Measurements from ENCODE around the gene TBC1D14. TPM values are rescaled to one million over a fixed set of nuclear protein-coding genes. Genes with fewer than 3 reads are reported as not detected.
A peak's percentile ranks its signal among the peaks of the same experiment; 100 is the strongest.

Gene TBC1D14
- total and polyA plus RNA-seq, 4 donors = 15.1 to 60.1 (median 46.4) TPM

DNA sequence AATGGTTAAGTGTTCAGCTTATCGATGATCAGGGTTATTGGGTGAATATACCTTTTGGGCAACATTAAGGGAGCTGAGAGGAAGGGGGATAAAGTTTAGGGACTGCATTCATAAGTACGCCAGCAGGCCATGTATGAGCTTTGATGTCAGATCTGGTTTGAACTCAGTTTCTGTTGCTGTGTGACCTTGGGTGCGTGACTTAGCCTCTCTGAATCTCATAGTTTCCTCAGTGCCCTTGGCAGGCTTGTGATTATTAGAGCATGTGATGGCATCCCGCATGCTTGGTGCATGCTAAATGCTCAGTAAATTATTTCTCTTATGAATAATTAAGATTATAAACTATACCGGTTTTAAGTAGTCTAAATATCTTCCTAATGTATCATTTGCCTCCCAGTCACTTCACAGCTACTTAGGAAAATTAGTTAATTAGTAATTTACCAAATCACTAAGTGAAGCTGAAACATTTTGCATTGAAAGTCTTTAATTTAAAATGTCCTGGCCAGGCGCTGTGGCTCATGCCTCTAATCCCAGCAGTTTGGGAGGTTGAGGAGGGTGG lies 3.8 kb downstream of the TBC1D14 start:
- H3K36me3 ChIP-seq (ENCODE audit: control insufficient read depth in 4 of 4, insufficient read depth in 4 of 4, low read length in 4 of 4) = no peaks in the 10 kb centered on the region
- WGBS, 2 donors = 95 to 97% methylated on average over 6 of the region's 6 CpGs
- DNase-seq = no peak
- ATAC-seq (ENCODE audit: insufficient read depth, low FRiP score) = no peak
- no peaks in the 10 kb centered on the region for H3K27me3 ChIP-seq (ENCODE audit: control insufficient read depth in 3 of 3, insufficient read depth in 3 of 3, low read length in 2 of 3)
- no peak overlapping the region for H3K27ac ChIP-seq (ENCODE audit: low read depth in 1 of 2, low read length in 1 of 2)
- TF ChIP-seq, protein P1, sequence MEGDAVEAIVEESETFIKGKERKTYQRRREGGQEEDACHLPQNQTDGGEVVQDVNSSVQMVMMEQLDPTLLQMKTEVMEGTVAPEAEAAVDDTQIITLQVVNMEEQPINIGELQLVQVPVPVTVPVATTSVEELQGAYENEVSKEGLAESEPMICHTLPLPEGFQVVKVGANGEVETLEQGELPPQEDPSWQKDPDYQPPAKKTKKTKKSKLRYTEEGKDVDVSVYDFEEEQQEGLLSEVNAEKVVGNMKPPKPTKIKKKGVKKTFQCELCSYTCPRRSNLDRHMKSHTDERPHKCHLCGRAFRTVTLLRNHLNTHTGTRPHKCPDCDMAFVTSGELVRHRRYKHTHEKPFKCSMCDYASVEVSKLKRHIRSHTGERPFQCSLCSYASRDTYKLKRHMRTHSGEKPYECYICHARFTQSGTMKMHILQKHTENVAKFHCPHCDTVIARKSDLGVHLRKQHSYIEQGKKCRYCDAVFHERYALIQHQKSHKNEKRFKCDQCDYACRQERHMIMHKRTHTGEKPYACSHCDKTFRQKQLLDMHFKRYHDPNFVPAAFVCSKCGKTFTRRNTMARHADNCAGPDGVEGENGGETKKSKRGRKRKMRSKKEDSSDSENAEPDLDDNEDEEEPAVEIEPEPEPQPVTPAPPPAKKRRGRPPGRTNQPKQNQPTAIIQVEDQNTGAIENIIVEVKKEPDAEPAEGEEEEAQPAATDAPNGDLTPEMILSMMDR (IDR thresholded peaks at IDR 0.05; ENCODE audit: control extremely low read depth, extremely low read depth) = no peak
- H3K4me1 ChIP-seq (ENCODE audit: control insufficient read depth in 5 of 5, insufficient read depth in 5 of 5, low read length in 5 of 5) = peaks cover 4 to 39% (median 22%) of the 10 kb centered on the region in 5 donors
- no peak overlapping the region for H3K4me3 ChIP-seq
- H3K9ac ChIP-seq (ENCODE audit: insufficient read depth in 1 of 2, low read length in 2 of 2) = no peak overlapping the region
- peaks cover 0 to 2% (median 0%) of the 10 kb centered on the region in 4 donors for H3K9me3 ChIP-seq (ENCODE audit: control insufficient read depth in 4 of 4, insufficient read depth in 3 of 4, low read length in 3 of 4)

DNA sequence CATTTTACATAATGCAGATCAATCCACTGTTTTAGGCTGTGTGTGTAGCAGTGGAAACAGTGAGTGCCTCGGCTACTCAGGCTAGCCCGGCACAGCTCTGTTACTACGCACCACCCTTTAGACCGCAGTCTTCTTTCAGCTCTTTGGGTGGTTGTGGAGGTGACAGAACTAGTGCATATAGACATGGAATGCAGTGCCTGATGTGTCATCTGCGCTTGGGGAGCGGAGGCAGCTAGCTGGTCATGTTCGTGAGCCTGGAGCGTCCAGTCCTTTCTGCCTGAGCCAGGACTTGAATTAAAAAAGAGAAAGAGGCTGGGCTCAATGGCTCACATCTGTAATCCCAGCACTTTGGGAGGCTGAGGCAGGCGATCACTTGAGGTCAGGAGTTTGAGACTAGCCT lies 4.8 kb downstream of the TBC1D14 start:
- peaks cover 0 to 2% (median 0%) of the 10 kb centered on the region in 4 donors for H3K9me3 ChIP-seq (ENCODE audit: control insufficient read depth in 4 of 4, insufficient read depth in 3 of 4, low read length in 3 of 4)
- H3K4me3 ChIP-seq = no peak overlapping the region
- DNase-seq (no peak), ATAC-seq (ENCODE audit: insufficient read depth, low FRiP score) (no peak)
- TF ChIP-seq, protein P1 (IDR thresholded peaks at IDR 0.05; ENCODE audit: control extremely low read depth, extremely low read depth) = no peak
- no peaks in the 10 kb centered on the region for H3K27me3 ChIP-seq (ENCODE audit: control insufficient read depth in 3 of 3, insufficient read depth in 3 of 3, low read length in 2 of 3)
- WGBS, 2 donors = 87 to 100% methylated on average over 9 of the region's 9 CpGs
- no peaks in the 10 kb centered on the region for H3K36me3 ChIP-seq (ENCODE audit: control insufficient read depth in 4 of 4, insufficient read depth in 4 of 4, low read length in 4 of 4)
- peaks cover 0 to 36% (median 27%) of the 10 kb centered on the region in 5 donors for H3K4me1 ChIP-seq (ENCODE audit: control insufficient read depth in 5 of 5, insufficient read depth in 5 of 5, low read length in 5 of 5)
- no peak overlapping the region for H3K27ac ChIP-seq (ENCODE audit: low read depth in 1 of 2, low read length in 1 of 2)
- no peak overlapping the region for H3K9ac ChIP-seq (ENCODE audit: insufficient read depth in 1 of 2, low read length in 2 of 2)

DNA sequence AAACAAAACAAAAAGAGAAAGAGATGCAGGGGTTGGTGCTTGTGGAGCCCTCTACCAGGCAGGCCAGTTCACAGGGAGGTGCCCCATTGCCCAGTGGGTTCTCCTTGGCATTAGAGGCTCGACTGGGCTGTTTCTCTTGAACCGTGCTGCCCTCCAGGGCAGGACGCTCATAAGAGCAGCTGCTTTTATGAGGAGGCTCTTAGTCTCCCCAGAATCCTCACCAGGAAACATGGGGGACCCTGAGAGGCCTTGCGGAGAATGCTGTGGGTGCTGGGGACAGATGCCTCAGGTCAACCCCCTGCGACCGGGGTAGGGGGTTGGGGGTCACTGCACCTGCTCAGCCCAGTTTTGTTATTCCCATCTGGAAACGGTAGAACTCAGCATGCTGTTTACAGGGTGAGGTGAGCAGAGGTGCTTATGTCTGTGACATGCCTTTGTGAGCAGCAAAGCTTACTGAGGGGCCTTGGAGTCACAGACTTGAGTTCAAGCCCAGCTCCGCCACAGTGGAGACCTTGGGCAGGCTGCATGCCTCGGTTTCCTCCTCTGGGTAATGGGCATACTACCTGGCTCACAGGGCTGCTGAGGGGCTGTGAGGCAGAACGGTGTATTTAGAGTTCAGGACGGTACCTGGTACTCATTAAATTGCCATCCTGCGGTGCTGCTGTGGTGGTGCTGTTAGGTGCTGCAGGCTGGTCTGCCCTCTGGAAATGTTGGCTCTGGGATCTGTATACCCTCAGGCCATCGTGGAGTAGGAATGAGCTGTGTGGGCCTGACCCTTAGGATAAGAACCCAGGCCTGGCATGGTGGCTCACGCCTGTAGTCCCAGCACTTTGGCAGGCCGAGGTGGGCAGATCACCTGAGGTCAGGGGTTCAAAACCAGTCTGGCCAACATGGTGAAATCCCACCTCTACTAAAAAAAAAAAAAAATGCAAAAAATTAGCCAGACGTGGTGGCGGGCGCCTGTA lies 5.7 kb downstream of the TBC1D14 start:
- H3K27ac ChIP-seq (ENCODE audit: low read depth in 1 of 2, low read length in 1 of 2) = peak overlapping the region in 1 of 2 donors; percentile 62
- H3K27me3 ChIP-seq (ENCODE audit: control insufficient read depth in 3 of 3, insufficient read depth in 3 of 3, low read length in 2 of 3) = no peaks in the 10 kb centered on the region
- H3K9me3 ChIP-seq (ENCODE audit: control insufficient read depth in 4 of 4, insufficient read depth in 3 of 4, low read length in 3 of 4) = peaks cover 0 to 2% (median 0%) of the 10 kb centered on the region in 4 donors
- H3K4me3 ChIP-seq = no peak overlapping the region
- DNase-seq (no peak), ATAC-seq (ENCODE audit: insufficient read depth, low FRiP score) (no peak)
- 94 to 96% methylated on average over 18 of the region's 18 CpGs for WGBS, 2 donors
- peaks cover 0 to 36% (median 24%) of the 10 kb centered on the region in 5 donors for H3K4me1 ChIP-seq (ENCODE audit: control insufficient read depth in 5 of 5, insufficient read depth in 5 of 5, low read length in 5 of 5)
- TF ChIP-seq, protein P1 (IDR thresholded peaks at IDR 0.05; ENCODE audit: control extremely low read depth, extremely low read depth) = no peak
- H3K9ac ChIP-seq (ENCODE audit: insufficient read depth in 1 of 2, low read length in 2 of 2) = no peak overlapping the region
- no peaks in the 10 kb centered on the region for H3K36me3 ChIP-seq (ENCODE audit: control insufficient read depth in 4 of 4, insufficient read depth in 4 of 4, low read length in 4 of 4)

All from lung (tissue), 12 donors.